C4-2B (cell line): ENCODE measurements around the gene DENND2A.

ENCODE experiments used
- ZFX ChIP-seq: fragments of 450-650 bp; IDR thresholded peaks from 2 replicates; pipeline ENCODE4 v1.6.1; 2017
- TF ChIP-seq, protein P1 (sequence below): fragments of 450-650 bp; conservative IDR thresholded peaks from 2 replicates; pipeline ENCODE4 v1.5.1; 2017; ENCODE audit warnings: mild to moderate bottlenecking

- TF ChIP-seq, protein P1, sequence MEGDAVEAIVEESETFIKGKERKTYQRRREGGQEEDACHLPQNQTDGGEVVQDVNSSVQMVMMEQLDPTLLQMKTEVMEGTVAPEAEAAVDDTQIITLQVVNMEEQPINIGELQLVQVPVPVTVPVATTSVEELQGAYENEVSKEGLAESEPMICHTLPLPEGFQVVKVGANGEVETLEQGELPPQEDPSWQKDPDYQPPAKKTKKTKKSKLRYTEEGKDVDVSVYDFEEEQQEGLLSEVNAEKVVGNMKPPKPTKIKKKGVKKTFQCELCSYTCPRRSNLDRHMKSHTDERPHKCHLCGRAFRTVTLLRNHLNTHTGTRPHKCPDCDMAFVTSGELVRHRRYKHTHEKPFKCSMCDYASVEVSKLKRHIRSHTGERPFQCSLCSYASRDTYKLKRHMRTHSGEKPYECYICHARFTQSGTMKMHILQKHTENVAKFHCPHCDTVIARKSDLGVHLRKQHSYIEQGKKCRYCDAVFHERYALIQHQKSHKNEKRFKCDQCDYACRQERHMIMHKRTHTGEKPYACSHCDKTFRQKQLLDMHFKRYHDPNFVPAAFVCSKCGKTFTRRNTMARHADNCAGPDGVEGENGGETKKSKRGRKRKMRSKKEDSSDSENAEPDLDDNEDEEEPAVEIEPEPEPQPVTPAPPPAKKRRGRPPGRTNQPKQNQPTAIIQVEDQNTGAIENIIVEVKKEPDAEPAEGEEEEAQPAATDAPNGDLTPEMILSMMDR, result no peak
- TF ChIP-seq ZFX, result no peak
Observed at GRCh38 chr7:140519007-140519399, 121.6 kb downstream of the DENND2A start.
